ENCODE measurements around the gene LCE2C. TPM values are rescaled to one million over a fixed set of nuclear protein-coding genes. Genes with fewer than 3 reads are reported as not detected.
"Not testable (repeated sequence)": the region's sequence is repeated elsewhere in the genome, so short reads cannot be mapped to it uniquely, and the experiment has no call there.

LCE2C gene
- total RNA-seq: not detected in 2 replicates

GRCh38 chr1:152674983-152675382, at the start of gene LCE2C:
LCE2C (plus strand) TSS chr1:152675279; CDS start chr1:152676016, 737 bp downstream.
- H3K27me3 Mint-ChIP-seq; H3K9me3 Mint-ChIP-seq; H3K27ac Mint-ChIP-seq; H3K4me3 Mint-ChIP-seq; DNase-seq; ATAC-seq (ENCODE audit: low read depth); intact Hi-C loops (cut with micrococcal nuclease); H3K36me3 Mint-ChIP-seq (ENCODE audit: low read depth); POLR2A ChIA-PET; CTCF ChIA-PET; H3K4me1 Mint-ChIP-seq: not testable (repeated sequence)

GRCh38 chr1:152626744-152627143, 48.3 kb upstream of the LCE2C start:
- no peak for TF ChIP-seq CTCF (IDR thresholded peaks at IDR 0.05)
- ChIA-PET CTCF (no interaction called here), POLR2A (no interaction called here)
- Mint-ChIP-seq H3K9me3 (peaks cover 2% of the 10 kb centered on the region), H3K36me3 (ENCODE audit: low read depth) (no peaks in the 10 kb centered on the region), H3K4me3 (no peak overlapping the region), H3K27me3 (peaks cover 28% of the 10 kb centered on the region), H3K27ac (no peak overlapping the region), H3K4me1 (no peaks in the 10 kb centered on the region)
- ATAC-seq (ENCODE audit: low read depth) (no peak), DNase-seq (no peak)
- intact Hi-C loops (cut with micrococcal nuclease): no loop called here

GRCh38 chr1:152630596-152630995, 44.5 kb upstream of the LCE2C start:
- POLR2A ChIA-PET: no interaction called here
- intact Hi-C loops (cut with micrococcal nuclease): no loop called here
- Mint-ChIP-seq H3K36me3 (ENCODE audit: low read depth) (no peaks in the 10 kb centered on the region), H3K9me3 (peaks cover 4% of the 10 kb centered on the region), H3K4me1 (no peaks in the 10 kb centered on the region), H3K4me3 (no peak overlapping the region), H3K27me3 (peaks cover 15% of the 10 kb centered on the region), H3K27ac (no peak overlapping the region)
- CTCF ChIA-PET: no interaction called here
- ATAC-seq (ENCODE audit: low read depth): no peak
- no peak for TF ChIP-seq CTCF (IDR thresholded peaks at IDR 0.05)
- no peak for DNase-seq

GRCh38 chr1:152640351-152640750, 34.7 kb upstream of the LCE2C start:
- Mint-ChIP-seq H3K27me3 (no peaks in the 10 kb centered on the region), H3K9me3 (peaks cover 5% of the 10 kb centered on the region), H3K4me3 (no peak overlapping the region), H3K4me1 (no peaks in the 10 kb centered on the region), H3K36me3 (ENCODE audit: low read depth) (no peaks in the 10 kb centered on the region), H3K27ac (no peak overlapping the region)
- ChIA-PET CTCF (no interaction called here), POLR2A (no interaction called here)
- DNase-seq (no peak), ATAC-seq (ENCODE audit: low read depth) (no peak)
- intact Hi-C loops (cut with micrococcal nuclease): no loop called here
- no peak for TF ChIP-seq CTCF (IDR thresholded peaks at IDR 0.05)

GRCh38 chr1:152643945-152644344, 31.1 kb upstream of the LCE2C start:
- Mint-ChIP-seq H3K4me1 (no peaks in the 10 kb centered on the region), H3K36me3 (ENCODE audit: low read depth) (no peaks in the 10 kb centered on the region), H3K27me3 (peaks cover 7% of the 10 kb centered on the region), H3K9me3 (peaks cover 5% of the 10 kb centered on the region), H3K27ac (no peak overlapping the region), H3K4me3 (no peak overlapping the region)
- DNase-seq (no peak), ATAC-seq (ENCODE audit: low read depth) (no peak)
- POLR2A ChIA-PET: no interaction called here
- intact Hi-C loops (cut with micrococcal nuclease): no loop called here
- TF ChIP-seq CTCF (IDR thresholded peaks at IDR 0.05): no peak
- CTCF ChIA-PET: no interaction called here

- TF ChIP-seq CTCF (IDR thresholded peaks at IDR 0.05): no peak
- H3K4me3 Mint-ChIP-seq: no peak overlapping the region
- H3K9me3 Mint-ChIP-seq: no peaks in the 10 kb centered on the region
- peaks cover 7% of the 10 kb centered on the region for H3K27me3 Mint-ChIP-seq
- intact Hi-C loops (cut with micrococcal nuclease): no loop called here
- no peak for DNase-seq
- no peaks in the 10 kb centered on the region for H3K4me1 Mint-ChIP-seq
- ChIA-PET CTCF (no interaction called here), POLR2A (no interaction called here)
- ATAC-seq (ENCODE audit: low read depth): no peak
- H3K36me3 Mint-ChIP-seq (ENCODE audit: low read depth): no peaks in the 10 kb centered on the region
- H3K27ac Mint-ChIP-seq: no peak overlapping the region
Observed at GRCh38 chr1:152645146-152645545, 29.9 kb upstream of the LCE2C start.
